Panc1 (cell line): ENCODE measurements around the gene EMILIN2.
"Not testable (repeated sequence)": the region's sequence is repeated elsewhere in the genome, so short reads cannot be mapped to it uniquely, and the experiment has no call there.

Experiments
- CTCF ChIP-seq: fragments of 450-650 bp; IDR thresholded peaks from 2 replicates; pipeline ENCODE4 v1.5.1; 2017; ENCODE audit warnings: mild to moderate bottlenecking
- TCF7L2 ChIP-seq: IDR thresholded peaks from 2 replicates; pipeline ENCODE4 v1.6.1; 2011; ENCODE audit warnings: mild to moderate bottlenecking, low read depth, low read length, inconsistent platforms

- not testable (repeated sequence) for TF ChIP-seq CTCF, TCF7L2
Measured at GRCh38 chr18:2860397-2860796, 13.6 kb downstream of the EMILIN2 start.
